NCI-H460 (cell line): ENCODE results near the gene ITGB4. TPM values are rescaled to one million over a fixed set of nuclear protein-coding genes. Genes with fewer than 3 reads are reported as not detected.
"Not testable (repeated sequence)": the region's sequence is repeated elsewhere in the genome, so short reads cannot be mapped to it uniquely, and the experiment has no call there.

Experiments used
- DNase-seq: peaks from one replicate; pipeline ENCODE4 v3.0.0-alpha.2; 2016; ENCODE audit warnings: low read depth; ENCODE audit errors: extremely low read depth
- total RNA-seq: library from RNA; depleted of rRNA; stranded (reverse); fragments of >200 nt; shearing (Covaris generic); gene quantifications from 2 replicates; pipeline ENCODE4 v1.2.3, GENCODE V29; 2014

The ITGB4 gene
- total RNA-seq, 1 experiment from 2014 or later: 14.5 TPM

DNA sequence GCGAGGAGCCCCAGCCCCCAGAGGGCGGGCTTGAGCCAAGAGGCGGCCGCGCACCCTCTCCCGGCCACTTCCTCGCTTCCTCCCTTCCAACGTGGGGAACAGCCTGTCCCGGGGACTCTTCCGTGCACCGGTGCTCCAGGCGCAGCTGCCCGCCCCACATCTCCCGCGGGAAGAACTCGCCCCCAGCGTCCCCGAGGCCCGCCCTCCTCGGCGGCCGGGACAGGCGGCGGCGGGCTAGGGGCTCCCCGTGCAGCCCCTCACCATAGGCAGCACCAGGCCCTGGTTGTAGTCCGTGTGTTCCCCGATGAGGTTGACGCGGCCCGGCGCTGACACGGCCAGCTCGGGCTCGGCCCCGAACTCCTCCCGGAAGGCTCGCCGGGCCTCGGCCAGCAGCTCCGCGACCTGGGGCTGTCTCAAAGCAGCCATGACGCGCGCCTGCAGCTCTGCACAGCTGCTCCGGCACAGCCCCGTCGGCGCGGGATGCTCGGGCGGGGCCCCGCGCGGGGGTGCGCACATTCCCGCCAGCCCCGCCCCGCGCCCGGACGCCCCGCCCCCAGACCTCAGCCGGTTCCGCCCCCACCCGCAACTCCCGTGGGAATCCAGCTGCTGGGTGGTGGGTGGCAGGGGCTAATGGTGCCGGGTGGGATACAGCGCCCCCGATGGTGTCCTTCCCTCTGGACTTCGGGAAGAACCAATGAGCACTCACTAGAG, 43.6 kb downstream of the ITGB4 start, which contains the start of gene GALK1:
TSS of gene GALK1 (minus strand) at position 482 of the 711 bp plus-strand sequence. CDS start at position 426, 56 bp downstream.
- DNase-seq: no peak

- no peak for DNase-seq
Observed at GRCh38 chr17:75765981-75766380, 44.7 kb downstream of the ITGB4 start.

- DNase-seq: no peak
Observed at GRCh38 chr17:75767881-75768280, 46.6 kb downstream of the ITGB4 start.

DNA sequence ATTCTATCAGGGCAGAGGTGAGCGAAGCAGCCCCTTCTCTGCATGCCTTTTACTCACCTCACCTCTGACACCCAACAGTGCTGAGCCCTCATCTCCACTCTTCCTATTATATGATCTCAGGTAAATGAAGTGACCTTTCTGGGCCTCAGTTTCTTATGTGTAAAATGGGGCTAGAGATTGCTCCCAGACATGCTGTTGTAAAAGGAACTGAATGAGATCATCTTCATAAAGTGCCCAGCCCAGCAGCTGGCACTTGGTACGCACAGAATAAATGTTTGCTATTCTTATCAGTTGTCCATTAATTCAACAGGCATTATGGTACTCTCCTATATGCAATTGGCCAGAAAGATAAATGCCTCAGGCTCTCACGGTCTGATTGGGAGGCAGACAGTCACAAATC, 48.3 kb downstream of the ITGB4 start:
- no peak for DNase-seq

GRCh38 chr17:75771334-75772281, 50.3 kb downstream of the ITGB4 start:
- no peak for DNase-seq

DNA sequence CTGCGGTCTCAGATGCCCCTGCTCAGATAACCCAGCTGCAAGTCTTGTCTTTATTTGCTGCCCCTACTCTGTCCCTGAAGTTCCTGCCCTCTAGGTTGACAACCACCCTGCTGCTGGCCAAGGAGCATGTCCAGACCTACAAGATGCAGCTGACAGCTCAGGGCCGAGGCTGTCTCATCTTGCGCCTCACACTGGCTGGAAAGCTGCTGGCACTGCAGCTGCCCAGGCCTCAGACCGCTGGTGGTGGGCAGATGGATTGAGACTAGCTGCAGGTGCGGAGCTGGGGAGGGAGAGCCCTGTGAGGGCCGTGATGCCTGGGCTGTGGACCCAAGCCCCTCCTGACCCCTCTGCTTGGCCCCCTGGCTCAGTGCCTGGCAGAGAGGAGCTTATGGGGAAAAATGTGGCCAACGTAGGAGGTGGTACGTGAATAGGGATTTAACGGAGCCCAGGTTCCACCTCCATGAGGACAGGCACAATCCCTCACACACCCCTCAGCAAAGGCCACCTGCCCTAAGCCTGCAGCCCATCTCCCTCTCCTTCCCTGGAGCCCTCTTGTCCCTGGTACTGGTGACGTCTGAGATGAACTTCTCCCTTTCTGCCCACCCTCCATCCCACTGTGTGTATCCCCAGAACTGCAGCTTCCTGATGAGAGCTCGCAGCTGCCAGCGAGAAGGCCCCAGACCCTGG, 52.0 kb downstream of the ITGB4 start:
- DNase-seq: no peak

- DNase-seq: no peak
Observed at GRCh38 chr17:75773808-75774470, 52.7 kb downstream of the ITGB4 start.

- DNase-seq: no peak
Observed at GRCh38 chr17:75774471-75774990, 53.3 kb downstream of the ITGB4 start.

DNA sequence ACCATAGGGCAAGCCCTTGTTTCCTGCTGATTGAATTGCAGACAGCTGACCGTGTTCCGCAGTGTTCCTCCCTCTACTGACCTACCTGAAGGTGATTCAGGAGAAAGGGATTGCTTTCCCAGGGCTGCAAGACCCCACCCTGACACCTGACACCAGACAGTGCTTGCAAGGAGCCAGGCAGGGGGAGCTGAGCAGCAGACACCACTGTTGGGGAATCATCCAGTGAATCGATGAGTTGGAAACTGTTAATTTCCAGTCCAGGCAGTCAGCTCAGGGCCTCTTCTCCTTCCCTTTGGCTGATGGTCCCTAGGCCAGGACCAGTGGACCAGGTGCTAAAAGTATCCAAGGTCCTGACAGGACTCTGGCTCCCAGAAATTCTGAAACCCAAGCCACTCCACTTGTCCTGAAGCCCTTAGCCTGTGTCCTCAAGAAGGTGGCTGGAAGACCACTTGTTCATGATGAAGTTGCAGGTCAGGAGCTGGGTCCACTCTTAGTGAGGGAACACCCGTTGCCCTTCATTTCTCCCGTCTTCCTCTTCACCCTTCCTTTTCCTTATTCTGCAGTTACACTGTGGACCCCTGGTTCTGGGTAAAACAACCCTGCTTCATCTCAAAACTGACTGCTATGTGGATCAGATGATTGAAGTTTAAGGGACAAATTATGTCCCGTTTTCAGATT, 53.9 kb downstream of the ITGB4 start:
- no peak for DNase-seq

GRCh38 chr17:75776386-75777295, 55.4 kb downstream of the ITGB4 start:
- no peak for DNase-seq

DNA sequence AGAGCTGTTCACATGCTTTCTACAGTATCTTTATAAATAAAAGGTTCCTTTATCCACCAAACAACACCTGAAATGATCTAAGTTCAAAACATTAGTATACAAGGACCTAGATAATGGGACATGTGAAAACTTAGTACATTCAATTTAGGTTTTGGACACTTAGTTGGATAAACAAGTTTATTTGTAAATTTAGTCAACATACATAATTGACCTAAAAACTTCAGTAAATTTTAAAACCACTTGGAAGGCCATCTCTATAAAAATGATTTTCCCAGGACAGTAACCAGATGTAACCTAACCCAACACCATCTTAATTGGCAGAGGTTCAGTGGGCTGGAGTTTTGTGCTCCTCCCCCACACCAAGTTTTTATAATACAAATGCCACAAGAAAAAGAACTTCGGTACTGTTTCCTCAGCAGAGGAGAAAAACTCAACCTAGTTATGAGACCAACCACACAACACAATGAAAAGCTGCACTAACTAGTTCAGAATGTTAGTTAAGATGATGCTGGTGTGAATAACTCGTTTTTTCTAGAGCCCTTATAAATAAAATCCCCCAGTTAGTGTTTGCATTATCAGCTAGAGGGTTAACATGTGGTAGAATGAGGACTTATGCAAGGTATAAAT, 56.1 kb downstream of the ITGB4 start:
- DNase-seq: no peak

DNA sequence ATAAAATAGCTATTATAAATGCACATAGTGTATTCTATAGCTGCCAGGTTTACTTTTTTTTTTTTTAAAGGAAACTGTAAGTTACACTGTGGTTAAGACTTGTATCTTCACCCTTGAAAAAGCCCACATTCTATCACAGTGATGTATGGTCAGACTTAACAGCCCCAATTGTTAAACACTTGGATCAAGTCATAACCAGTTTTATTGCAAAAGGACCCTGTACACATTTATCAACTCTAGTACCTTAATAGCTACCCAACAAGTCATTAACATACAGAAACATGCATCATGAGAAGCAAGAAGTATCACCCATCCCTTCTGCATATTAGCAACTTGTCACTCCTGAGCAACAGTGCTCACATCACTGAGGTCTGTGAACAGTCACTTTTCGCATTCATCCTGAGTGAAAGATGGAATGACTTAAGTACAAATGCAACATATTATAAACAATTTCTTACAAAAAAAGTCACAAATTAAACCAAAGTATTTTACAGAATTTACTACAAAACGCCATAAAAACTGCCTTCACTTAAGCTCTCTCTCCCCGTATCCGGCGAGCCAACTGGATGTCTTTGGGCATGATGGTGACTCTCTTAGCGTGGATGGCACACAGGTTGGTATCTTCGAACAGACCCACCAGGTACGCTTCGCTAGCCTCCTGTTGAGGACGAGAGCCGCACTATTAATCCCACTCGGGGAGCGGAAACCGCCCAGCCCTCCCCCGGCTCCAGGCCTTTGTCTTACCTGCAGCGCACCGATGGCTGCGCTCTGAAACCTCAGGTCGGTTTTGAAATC, 57.0 kb downstream of the ITGB4 start:
- not testable (repeated sequence) for DNase-seq

DNA sequence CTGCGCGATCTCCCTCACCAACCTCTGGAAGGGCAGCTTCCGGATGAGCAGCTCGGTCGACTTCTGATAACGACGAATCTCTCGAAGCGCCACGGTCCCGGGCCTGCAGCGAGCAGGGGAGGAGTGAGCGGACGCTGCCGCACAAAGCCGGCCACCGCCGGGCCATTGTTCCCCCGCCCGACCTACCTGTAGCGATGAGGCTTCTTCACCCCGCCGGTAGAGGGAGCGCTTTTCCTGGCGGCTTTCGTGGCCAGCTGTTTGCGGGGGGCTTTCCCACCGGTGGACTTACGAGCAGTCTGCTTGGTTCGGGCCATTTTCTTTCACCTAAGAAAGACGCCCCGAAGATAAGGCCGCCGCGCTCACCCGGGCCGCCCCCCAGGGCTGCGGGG, 57.6 kb downstream of the ITGB4 start:
- DNase-seq: no peak

DNA sequence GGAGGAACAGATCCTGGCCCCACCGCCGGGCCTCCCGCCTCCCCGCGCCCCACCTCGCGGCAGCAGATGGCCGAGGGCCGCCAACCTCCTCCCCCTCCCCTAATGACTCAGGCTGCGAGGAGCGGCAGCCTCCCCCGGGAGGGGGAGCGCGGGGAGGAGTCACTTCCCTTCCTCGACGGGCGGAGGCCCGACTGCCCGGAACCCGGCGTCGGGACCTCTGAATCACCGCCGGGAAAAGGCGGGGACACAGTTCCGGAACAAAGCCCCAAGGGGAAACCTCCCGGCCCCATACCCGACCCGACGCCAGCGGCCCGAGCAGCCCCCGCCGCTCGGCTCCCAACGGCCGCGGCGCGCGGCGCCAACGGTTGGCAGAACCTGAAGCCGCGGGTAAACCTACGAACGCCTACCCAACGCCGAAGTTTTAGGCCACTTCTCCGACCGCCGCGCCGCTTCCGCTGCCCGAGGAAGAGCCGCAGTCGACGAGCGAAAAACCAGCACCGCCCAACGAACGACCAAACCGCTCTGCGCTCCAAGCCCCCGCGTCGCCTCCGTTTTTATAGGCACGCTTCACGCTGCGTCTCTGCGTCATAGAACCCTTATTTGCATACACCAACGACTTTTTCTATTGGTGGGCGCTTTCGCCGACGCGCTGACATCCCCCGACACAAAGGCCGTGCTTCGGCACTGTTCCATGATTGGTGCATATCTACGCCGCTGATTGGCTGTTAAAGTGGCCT, 58.2 kb downstream of the ITGB4 start:
- peak; percentile 100 for DNase-seq

- no peak for DNase-seq
Observed at GRCh38 chr17:75779987-75780889, 59.0 kb downstream of the ITGB4 start.
